LoVo (cell line): ENCODE data around the gene EFHD1.
"Not testable (repeated sequence)": the region's sequence is repeated elsewhere in the genome, so short reads cannot be mapped to it uniquely, and the experiment has no call there.

ENCODE experiments used
- DNase-seq: peaks from one replicate; pipeline ENCODE4 v3.0.0-alpha.2; 2016; ENCODE audit warnings: low spot score

The EFHD1 gene

DNA sequence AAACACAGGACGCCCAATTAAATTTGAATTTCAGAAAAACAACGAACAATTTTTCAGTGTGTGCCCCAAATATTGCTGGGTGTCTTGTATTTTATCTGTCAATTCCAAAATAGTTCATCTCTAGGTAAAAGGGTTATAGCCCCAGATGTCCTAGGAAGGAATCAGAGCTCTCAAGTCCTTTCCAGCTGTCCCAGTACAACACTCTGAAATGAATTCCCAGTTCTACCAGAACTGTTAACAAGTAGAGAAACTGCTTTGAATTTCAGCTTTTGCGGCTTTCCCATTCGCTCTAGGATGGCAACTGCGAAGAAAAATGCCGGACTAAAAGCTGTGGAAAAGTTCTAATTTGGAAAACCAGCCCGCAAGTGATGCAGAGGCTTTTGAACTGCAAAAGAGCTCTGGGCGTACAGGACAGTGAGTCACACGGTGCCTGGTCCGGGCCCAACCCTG is 63.2 kb downstream of the EFHD1 start:
- DNase-seq, result no peak

DNA sequence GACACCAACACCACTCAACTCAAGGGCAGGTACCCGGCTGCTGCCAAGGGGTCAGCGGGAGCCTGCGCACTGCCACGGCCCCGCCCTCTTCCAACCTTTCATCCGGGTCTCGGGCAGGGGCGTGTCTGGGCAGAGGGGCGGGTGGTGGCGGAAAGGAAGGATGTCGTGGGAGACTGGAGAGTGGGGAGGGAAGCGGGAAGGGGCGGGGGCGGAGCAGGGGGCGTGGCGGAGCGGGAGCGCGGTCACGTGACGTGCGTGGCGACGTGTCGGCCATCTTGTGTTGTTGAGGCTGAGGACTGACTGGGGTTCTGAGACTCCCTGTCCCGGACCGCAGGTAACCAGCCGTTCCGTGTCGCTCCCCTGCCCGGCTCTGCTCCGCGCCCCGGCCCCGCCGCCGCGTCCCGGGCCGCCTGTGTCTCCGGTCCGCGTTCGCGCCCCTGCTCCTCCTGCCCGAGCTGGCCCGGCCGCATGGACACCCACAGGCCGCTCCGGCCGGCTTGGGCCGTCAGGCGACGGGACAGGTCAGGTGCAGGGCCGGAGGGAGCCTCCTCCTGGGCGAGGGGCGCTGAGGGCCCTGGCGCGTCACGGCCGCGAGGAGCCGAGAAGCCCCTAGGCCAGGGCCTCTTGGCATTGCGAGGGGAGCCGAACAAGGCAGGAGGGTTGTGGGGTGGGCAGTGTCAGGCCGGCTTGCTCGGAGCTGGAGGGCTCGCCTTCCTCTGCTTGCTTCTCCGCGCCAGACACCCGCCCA is 63.8 kb downstream of the EFHD1 start, which contains the start of gene GIGYF2:
TSS of gene GIGYF2 (plus strand) at position 273 of the 748 bp plus-strand sequence. CDS start 37,867 bp downstream, outside the sequence.
- peak; percentile 96 for DNase-seq

DNA sequence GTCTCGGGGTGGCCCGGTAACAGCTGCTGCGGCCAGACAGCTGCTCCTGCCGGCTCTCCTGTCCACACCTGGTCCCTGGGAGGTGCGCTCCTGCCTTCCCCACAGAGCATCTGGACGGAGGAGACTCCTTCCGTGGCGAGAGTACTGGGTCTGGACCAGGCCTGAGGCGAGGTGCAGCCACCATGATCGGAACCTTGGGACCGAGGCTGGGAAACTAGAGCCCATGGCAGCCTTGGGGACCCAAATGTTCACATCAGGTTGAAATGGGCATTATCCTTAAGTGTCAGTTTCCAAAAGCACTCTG is 64.4 kb downstream of the EFHD1 start:
- DNase-seq, result peak; percentile 2

DNA sequence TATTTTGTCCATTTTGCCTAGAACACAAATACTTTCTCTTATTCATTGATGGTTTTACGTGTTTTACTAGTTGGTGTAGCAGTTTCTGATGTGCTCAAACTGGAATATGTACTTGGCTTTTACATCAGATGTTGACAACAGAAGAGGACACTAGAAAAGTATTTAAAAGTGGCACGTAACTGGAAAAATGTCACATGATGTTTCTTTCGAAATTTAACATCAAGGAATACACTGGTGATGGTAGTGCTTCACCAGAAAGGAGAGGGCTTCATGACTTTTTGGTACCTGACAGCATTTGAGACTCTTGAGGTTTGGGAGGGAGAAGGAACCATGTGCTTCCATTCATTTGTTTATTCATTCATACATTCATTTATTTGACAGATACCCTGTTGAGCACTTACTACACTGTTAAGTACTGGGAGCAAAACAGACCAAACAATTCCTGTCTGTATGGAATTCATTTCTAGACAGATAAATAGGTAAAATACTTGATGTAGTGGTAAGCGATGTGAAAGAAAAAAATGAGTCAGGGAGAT is 65.2 kb downstream of the EFHD1 start:
- no peak for DNase-seq

DNA sequence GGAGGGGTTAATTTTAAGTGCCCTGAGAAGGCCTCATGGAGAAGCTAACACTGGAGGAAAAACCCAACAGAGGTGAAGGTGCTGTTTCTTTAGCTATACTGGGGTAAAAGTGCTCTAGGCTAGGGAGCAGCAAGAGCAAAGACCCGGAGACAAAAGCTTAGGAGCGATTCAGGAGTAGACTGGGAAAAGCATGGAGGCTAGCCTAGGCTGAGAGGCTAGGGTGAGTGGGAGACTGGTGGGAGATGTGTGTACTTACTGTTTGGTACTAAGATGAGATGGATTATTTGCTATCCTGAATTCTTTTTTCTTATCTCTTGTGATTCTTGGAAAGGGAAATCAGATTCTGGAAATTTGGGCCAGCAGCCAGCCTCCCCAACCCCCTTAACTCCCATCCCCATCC is 65.7 kb downstream of the EFHD1 start:
- no peak for DNase-seq

DNA sequence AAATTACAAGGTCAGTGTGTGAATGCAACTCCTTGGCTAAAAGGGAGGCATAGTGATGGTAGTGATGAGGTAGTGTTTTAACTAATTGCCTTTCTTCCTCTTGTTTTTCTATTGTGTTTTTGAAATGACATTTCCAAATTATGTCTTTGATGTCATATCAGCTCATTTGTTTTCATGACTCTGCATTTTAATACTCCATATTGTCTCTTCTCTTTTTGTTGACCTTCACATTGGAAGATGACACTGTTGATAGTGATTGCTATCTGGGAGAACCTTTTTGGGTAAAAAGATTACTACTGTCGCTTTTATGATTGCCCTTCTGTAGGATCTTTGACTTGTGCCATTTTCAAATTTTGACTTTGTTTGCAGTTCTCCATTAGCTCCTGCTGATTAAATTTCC is 66.8 kb downstream of the EFHD1 start:
- DNase-seq, result no peak

DNA sequence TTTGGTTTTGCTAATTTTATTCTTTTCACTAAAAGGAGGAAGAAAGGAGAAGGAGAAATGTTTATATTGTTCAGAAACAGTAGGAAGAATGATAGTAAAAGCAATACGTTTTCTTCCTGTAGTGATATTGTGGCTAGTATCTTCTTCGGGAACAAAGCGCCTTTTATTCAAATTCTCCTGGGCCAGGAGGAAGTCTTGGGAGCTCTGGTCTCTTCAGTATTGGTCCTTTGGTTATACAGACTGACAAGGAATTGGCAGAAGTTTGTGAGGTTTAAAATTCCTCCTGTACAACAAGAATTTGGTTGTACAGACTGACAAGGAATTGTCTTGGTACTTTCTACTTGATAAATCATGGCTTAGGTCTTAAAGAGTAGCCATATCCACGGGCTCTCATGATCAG is 73.7 kb downstream of the EFHD1 start:
- no peak for DNase-seq

DNA sequence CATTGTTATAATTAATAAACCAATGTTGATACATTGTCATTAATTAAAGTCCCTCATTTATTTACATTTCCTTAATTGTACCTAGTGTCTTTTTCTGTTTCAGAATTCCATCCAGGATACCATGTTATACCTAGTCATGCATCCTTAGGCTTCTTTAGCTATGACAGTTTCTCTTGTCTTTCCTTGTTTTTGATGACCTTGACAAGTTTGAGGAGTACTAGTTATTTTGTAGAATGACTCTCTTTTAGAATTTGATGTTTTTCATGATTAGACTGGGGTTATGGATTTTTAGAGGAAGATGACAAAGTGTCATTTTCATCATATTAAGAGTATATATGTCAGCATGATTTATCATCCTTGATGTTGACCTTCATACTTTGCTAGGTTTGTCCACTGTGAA is 80.1 kb downstream of the EFHD1 start:
- no peak for DNase-seq

DNA sequence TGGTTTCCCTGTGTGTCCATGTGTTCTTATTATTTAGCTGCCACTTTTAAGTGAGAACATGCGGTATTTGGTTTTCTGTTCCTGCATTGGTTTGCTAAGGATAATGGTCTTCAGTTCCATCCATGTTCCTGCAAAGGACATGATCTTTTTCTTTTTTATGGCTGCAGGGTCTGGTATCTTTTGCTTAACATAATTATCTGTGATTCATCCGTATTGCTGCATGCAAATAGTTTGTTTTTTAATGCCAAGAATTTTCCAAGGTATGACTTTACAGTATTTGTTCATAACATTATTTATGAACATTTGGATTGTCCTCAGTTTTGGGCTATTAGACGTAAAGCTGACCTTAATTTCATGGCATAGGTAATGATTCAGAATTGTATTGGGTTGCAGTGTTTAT is 81.6 kb downstream of the EFHD1 start:
- DNase-seq, result no peak

DNA sequence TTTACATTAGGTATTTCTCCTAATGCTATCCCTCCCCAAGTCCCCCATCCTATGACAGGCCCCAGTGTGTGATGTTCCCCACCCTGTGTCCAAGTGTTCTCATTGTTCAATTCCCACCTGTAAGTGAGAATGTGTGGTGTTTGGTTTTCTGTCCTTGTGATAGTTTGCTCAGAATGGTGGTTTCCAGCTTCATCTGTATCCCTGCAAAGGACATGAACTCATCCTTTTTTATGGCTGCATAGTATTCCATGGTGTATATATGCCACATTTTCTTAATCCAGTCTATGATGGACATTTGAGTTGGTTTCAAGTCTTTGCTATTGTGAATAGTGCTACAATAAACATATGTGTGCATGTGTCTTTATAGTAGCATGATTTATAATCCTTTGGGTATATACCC is 86.7 kb downstream of the EFHD1 start:
- DNase-seq, result not testable (repeated sequence)

DNA sequence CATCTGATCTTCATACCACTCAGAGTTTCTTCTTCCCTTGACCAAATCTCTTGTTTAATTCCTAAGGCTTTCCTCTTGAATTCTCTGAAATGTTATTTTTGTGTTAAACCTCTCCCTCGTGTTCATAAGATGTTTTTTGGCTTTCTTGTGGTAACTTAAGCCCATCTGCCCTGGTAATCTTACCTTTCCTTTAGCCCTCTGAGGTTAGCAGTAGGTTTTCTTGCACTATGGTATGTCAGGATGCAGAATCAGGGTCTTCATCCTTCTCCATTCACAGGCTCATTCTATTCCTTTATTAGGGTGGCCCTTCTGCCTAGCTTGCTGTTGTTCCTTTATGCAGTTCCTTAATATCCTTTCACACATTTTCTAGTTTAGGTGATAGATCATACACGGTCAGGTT is 87.9 kb downstream of the EFHD1 start:
- no peak for DNase-seq

DNA sequence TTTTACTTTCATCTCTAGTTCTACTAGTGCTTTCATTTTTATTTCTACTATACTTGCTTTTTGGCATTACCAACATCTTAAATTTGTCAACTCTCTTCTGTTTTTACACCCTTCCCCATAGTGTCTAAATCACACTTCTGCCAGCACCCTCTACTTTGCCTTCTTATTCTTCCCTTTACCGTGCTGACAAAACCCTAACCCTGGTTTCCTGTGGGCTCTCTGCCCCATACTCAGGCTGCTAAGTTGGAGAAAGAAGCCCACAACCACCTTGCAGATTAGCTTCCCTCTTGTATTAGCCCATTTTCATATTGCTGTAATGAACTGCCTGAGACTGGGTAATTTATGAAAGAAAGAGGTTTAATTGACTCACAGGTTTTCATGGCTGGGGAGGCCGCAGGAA is 88.5 kb downstream of the EFHD1 start:
- DNase-seq, result no peak

DNA sequence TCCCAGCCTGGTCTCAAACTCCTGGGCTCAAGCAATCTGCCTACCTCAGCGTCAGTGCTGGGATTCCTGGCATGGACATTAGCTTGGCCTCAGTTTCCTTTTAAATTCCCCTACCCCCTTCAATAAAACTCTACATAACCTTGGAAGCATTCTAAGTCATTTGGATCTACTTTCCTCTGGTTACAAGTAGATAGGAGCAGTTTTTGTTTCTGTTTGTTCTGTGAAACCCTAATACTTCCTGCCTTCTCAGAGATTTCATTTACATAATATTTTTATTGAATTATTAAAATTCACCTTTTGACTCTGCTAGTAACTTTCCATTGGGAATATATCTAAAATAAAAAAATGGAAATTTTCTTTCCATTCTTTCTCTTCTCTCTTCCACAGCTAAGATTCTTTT is 89.6 kb downstream of the EFHD1 start:
- no peak for DNase-seq

DNA sequence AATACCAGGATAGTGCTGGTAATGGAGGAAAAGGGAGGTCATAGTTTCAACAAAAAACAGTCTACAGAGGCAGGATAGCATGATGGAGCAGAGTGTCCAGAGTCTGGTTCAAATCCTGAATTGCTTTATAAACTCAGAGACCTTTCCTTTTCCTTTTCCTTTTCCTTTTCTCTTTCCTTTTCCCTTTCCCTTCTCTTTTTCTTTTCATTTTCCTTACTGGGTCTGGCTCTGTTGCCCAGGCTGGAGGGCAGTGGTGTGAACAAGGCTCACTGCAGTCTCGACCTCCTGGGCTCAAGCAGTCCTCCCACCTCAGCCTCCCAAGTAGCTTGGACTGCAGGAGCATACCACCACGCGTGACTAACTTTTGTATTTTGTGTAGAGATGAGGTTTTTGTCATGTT is 95.4 kb downstream of the EFHD1 start:
- DNase-seq, result no peak

DNA sequence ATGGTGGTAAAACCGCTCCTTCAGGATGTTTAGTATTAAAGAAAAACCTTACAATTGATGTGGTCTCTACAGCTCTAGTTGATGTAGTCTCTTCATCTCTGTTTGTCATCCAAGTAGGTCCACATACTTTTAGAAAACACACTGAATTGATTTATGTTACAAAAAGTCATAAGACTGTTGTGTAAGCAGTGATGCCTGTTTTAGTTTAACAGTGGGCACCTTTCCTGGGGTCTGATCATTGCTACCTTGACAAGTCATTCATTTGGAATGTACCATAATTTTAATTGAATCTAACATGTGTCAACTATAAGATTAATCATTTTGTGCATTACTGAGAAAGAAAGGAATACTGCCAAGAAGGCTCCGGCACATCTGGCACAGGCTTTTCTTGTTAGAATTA is 98.1 kb downstream of the EFHD1 start:
- no peak for DNase-seq
